Neural cell (in vitro differentiated cells): ENCODE data around the gene TRAK1. TPM values are rescaled to one million over a fixed set of nuclear protein-coding genes. Genes with fewer than 3 reads are reported as not detected.

Source experiments
- H2AFZ ChIP-seq: fragments of 200-600, 300-800 bp; sonication (generic), shearing (Covaris generic); 2 replicates; pipeline ENCODE4 v1.6.0; 2014; ENCODE audit warnings: low read depth, mild to moderate bottlenecking, antibody characterized with exemption, low read length, moderate library complexity
- H3F3A ChIP-seq: fragments of 200-600 bp; shearing (Covaris generic); 2 replicates; pipeline ENCODE4 v1.6.1; 2016; ENCODE audit warnings: mild to moderate bottlenecking, moderate library complexity, mixed read lengths, antibody characterized with exemption, low read length; ENCODE audit not compliant: insufficient read depth, poor library complexity, severe bottlenecking
- H3K27ac ChIP-seq: fragments of 200-600, 300-800 bp; sonication (generic), shearing (Covaris generic); 2 replicates; pipeline ENCODE4 v1.5.1; 2014; ENCODE audit warnings: mild to moderate bottlenecking, low read length, moderate library complexity
- H3K27me3 ChIP-seq: fragments of 300-800, 200-600 bp; sonication (generic), shearing (Covaris generic); 2 replicates; pipeline ENCODE4 v1.6.0; 2014; ENCODE audit warnings: mild to moderate bottlenecking, low read depth, low read length, moderate library complexity; ENCODE audit not compliant: insufficient read depth
- H3K36me3 ChIP-seq: fragments of 300-800, 200-600 bp; sonication (generic), shearing (Covaris generic); 2 replicates; pipeline ENCODE4 v1.5.1; 2014; ENCODE audit warnings: mild to moderate bottlenecking, antibody characterized with exemption, low read length, moderate library complexity; ENCODE audit not compliant: insufficient read depth
- H3K4me2 ChIP-seq: fragments of 300-800, 200-600 bp; sonication (generic), shearing (Covaris generic); 2 replicates; pipeline ENCODE4 v1.6.0; 2014; ENCODE audit warnings: mild to moderate bottlenecking, low read length
- H3K4me3 ChIP-seq: fragments of 300-800, 200-600 bp; sonication (generic), shearing (Covaris generic); 2 replicates; pipeline ENCODE4 v1.5.1; 2014; ENCODE audit warnings: mild to moderate bottlenecking, low read length, moderate library complexity
- H3K79me2 ChIP-seq: fragments of 200-600 bp; shearing (Covaris generic); replicated peaks from 2 replicates; pipeline ENCODE4 v1.6.0; 2014; ENCODE audit warnings: mild to moderate bottlenecking, low read length, moderate library complexity; ENCODE audit not compliant: insufficient read depth
- H3K9ac ChIP-seq: fragments of 300-800, 200-600 bp; sonication (generic), shearing (Covaris generic); 2 replicates; pipeline ENCODE4 v1.6.1; 2016; ENCODE audit warnings: mild to moderate bottlenecking, low read length, mixed read lengths
- H3K9me2 ChIP-seq: fragments of 200-600 bp; shearing (Covaris generic); 2 replicates; pipeline ENCODE4 v1.6.1; 2016; ENCODE audit warnings: mild to moderate bottlenecking, low read length, mixed read lengths; ENCODE audit not compliant: insufficient read depth
- H3K9me3 ChIP-seq: fragments of 200-600, 300-800 bp; sonication (generic), shearing (Covaris generic); 2 replicates; pipeline ENCODE4 v1.6.1; 2016; ENCODE audit warnings: mild to moderate bottlenecking, mixed run types, low read length, moderate library complexity, mixed read lengths
- H4K20me1 ChIP-seq: fragments of 200-600 bp; shearing (Covaris generic); 2 replicates; pipeline ENCODE4 v1.6.1; 2016; ENCODE audit warnings: mild to moderate bottlenecking, mixed run types; ENCODE audit not compliant: insufficient read depth
- EP300 ChIP-seq: fragments of 450-650 bp; conservative IDR thresholded peaks from 2 replicates; pipeline ENCODE4 v1.6.1; 2014; ENCODE audit warnings: antibody characterized with exemption, mild to moderate bottlenecking, moderate library complexity; ENCODE audit not compliant: poor library complexity, severe bottlenecking
- EZH2 ChIP-seq: fragments of 200-600, 300-800 bp; shearing (Covaris generic), sonication (generic); IDR thresholded peaks from 2 replicates; pipeline ENCODE4 v1.6.1; 2014; ENCODE audit warnings: antibody characterized with exemption, low read length, borderline replicate concordance, mild to moderate bottlenecking; ENCODE audit not compliant: insufficient read depth, poor library complexity, severe bottlenecking
- MXI1 ChIP-seq: fragments of 450-650 bp; conservative IDR thresholded peaks from 2 replicates; pipeline ENCODE4 v1.6.1; 2014; ENCODE audit warnings: antibody characterized with exemption, mild to moderate bottlenecking; ENCODE audit not compliant: poor library complexity, severe bottlenecking
- POLR2AphosphoS5 ChIP-seq: IDR thresholded peaks from 2 replicates; pipeline ENCODE4 v1.6.1; 2012
- RAD21 ChIP-seq: fragments of 450-650 bp; conservative IDR thresholded peaks from 2 replicates; pipeline ENCODE4 v1.6.1; 2014; ENCODE audit warnings: antibody characterized with exemption, mild to moderate bottlenecking, moderate library complexity
- SMC3 ChIP-seq: fragments of 450-650 bp; conservative IDR thresholded peaks from 2 replicates; pipeline ENCODE4 v1.6.1; 2014; ENCODE audit warnings: antibody characterized with exemption, mild to moderate bottlenecking, moderate library complexity; ENCODE audit not compliant: poor library complexity
- TAF1 ChIP-seq: IDR thresholded peaks from 2 replicates; pipeline ENCODE4 v1.6.1; 2012; ENCODE audit warnings: low read depth
- polyA plus RNA-seq: library from polyadenylated mRNA; depleted of rRNA; stranded (reverse); fragments of >200 nt; gene quantifications from 2 replicates; pipeline ENCODE4 v1.2.3, GENCODE V29; 2014
- TF ChIP-seq, protein P1 (sequence below): IDR thresholded peaks from 2 replicates; pipeline ENCODE4 v1.6.1; 2012; ENCODE audit warnings: borderline replicate concordance
- TF ChIP-seq, protein P2 (sequence below): fragments of 450-650 bp; IDR thresholded peaks from 2 replicates; pipeline ENCODE4 v1.5.1; 2014; ENCODE audit warnings: antibody characterized with exemption, mild to moderate bottlenecking, moderate library complexity; ENCODE audit not compliant: poor library complexity, severe bottlenecking

Gene TRAK1
- polyA plus RNA-seq, 1 donor from 2014 or later = 34.7 TPM

DNA sequence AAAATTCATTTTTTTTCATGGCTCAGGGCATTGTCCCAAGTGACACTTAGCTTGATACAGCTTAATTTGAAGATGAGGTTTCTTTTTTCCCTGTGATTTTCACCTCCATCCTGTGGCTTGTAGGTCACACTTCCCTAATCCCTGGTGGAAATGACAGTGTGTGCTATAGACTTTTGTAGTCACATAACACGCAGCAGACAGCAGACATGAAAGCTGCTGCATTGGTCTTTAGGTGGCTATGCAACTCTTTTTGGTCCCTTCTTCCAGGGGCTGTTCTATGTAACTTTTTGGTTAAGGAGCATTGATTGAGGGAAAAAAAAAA lies 38.8 kb downstream of the TRAK1 start:
- no peaks in the 10 kb centered on the region for H3K36me3 ChIP-seq
- no peaks in the 10 kb centered on the region for H3K9me2 ChIP-seq
- no peaks in the 10 kb centered on the region for H4K20me1 ChIP-seq
- no peak overlapping the region for H3K4me2 ChIP-seq
- H3K79me2 ChIP-seq = no peaks in the 10 kb centered on the region
- no peak overlapping the region for H3K9ac ChIP-seq
- no peaks in the 10 kb centered on the region for H3K27me3 ChIP-seq
- TF ChIP-seq SMC3 = no peak
- TF ChIP-seq POLR2AphosphoS5 = no peak
- TF ChIP-seq TAF1 = no peak
- no peak for TF ChIP-seq RAD21
- TF ChIP-seq, protein P1, sequence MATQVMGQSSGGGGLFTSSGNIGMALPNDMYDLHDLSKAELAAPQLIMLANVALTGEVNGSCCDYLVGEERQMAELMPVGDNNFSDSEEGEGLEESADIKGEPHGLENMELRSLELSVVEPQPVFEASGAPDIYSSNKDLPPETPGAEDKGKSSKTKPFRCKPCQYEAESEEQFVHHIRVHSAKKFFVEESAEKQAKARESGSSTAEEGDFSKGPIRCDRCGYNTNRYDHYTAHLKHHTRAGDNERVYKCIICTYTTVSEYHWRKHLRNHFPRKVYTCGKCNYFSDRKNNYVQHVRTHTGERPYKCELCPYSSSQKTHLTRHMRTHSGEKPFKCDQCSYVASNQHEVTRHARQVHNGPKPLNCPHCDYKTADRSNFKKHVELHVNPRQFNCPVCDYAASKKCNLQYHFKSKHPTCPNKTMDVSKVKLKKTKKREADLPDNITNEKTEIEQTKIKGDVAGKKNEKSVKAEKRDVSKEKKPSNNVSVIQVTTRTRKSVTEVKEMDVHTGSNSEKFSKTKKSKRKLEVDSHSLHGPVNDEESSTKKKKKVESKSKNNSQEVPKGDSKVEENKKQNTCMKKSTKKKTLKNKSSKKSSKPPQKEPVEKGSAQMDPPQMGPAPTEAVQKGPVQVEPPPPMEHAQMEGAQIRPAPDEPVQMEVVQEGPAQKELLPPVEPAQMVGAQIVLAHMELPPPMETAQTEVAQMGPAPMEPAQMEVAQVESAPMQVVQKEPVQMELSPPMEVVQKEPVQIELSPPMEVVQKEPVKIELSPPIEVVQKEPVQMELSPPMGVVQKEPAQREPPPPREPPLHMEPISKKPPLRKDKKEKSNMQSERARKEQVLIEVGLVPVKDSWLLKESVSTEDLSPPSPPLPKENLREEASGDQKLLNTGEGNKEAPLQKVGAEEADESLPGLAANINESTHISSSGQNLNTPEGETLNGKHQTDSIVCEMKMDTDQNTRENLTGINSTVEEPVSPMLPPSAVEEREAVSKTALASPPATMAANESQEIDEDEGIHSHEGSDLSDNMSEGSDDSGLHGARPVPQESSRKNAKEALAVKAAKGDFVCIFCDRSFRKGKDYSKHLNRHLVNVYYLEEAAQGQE = no peak
- no peak for TF ChIP-seq EZH2
- TF ChIP-seq, protein P2, sequence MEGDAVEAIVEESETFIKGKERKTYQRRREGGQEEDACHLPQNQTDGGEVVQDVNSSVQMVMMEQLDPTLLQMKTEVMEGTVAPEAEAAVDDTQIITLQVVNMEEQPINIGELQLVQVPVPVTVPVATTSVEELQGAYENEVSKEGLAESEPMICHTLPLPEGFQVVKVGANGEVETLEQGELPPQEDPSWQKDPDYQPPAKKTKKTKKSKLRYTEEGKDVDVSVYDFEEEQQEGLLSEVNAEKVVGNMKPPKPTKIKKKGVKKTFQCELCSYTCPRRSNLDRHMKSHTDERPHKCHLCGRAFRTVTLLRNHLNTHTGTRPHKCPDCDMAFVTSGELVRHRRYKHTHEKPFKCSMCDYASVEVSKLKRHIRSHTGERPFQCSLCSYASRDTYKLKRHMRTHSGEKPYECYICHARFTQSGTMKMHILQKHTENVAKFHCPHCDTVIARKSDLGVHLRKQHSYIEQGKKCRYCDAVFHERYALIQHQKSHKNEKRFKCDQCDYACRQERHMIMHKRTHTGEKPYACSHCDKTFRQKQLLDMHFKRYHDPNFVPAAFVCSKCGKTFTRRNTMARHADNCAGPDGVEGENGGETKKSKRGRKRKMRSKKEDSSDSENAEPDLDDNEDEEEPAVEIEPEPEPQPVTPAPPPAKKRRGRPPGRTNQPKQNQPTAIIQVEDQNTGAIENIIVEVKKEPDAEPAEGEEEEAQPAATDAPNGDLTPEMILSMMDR = no peak
- TF ChIP-seq EP300 = no peak
- no peak for TF ChIP-seq MXI1
- H3K9me3 ChIP-seq = no peaks in the 10 kb centered on the region
- no peak overlapping the region for H3K27ac ChIP-seq
- no peak overlapping the region for H2AFZ ChIP-seq
- H3K4me3 ChIP-seq = no peak overlapping the region
- H3F3A ChIP-seq = no peaks in the 10 kb centered on the region

DNA sequence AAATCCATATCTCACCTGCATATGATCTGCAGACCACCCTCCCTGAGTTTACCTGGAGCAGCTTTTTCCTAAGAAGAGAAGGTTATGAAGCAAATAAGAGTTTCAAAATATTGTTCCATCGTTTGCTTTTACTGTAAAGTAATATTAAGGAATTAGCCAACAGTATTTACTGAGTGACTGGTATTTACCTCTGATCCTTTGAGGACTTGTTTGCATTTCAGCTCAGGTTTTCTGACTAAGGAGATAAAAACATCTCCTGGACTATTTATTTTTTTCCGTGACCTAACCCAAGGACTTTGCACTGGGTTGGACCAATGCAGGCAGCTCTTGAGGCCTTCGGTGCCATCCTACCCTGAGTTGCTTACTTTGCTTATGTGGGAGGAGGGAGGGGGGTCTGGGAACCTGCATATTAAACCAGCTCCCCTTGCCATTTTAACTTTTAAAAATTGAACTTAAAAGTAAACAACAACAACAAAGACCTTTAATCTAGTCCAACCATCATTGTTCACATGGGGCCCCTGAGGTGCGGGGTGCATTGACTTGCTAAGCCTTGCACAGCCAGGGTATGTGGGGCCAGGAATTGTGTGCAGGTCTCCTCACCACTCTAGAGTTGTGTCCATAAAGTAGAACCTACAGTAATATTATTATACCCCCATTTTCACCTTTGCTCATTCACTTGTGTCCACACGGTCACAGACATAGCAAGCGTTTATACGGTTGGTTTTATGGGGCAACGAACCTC lies 39.3 kb downstream of the TRAK1 start:
- TF ChIP-seq, protein P2 = no peak
- TF ChIP-seq, protein P1 = no peak
- TF ChIP-seq MXI1 = no peak
- Histone ChIP-seq H3K4me2 (no peak overlapping the region), H3K36me3 (no peaks in the 10 kb centered on the region), H3K27ac (no peak overlapping the region), H3F3A (no peaks in the 10 kb centered on the region), H3K79me2 (no peaks in the 10 kb centered on the region), H4K20me1 (no peaks in the 10 kb centered on the region), H3K4me3 (no peak overlapping the region), H3K9me2 (no peaks in the 10 kb centered on the region), H2AFZ (no peak overlapping the region), H3K27me3 (no peaks in the 10 kb centered on the region), H3K9me3 (no peaks in the 10 kb centered on the region), H3K9ac (no peak overlapping the region)
